ENCODE data around the gene CMYA5.

CMYA5 gene

DNA sequence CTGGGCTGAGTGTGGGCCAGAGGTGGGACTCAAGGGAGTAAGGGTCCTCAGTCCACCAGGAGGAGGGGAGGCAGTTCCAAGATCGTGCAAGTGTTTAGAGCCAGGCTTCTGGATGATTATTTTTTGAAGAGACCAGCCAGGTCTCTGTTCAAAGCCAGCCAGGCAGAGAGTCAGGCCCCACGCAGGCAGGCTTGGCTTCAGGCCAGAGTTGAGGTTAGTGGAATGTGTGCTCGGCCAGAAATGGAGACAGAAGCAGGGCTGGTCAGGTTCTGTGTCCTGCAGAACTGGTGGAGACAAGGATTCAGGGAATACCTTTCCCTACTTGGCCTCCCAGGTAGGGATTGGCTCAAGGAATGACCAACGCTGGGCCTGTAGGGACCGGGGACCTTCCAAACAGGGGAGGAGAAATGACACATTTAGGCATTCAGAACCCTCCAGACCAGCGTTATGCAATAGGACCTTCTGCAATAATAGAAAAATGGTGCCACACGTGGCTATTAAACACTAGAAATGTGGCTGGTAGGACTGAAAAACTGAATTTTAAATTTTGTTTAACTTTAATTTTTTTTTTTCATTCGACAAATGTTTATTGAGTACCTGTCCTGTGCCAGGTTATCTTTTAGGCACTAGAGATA lies 106.2 kb downstream of the CMYA5 start:
- H3K79me2 ChIP-seq (ENCODE audit: insufficient read depth, low read depth), result no peaks in the 10 kb centered on the region
- no peaks in the 10 kb centered on the region for H3K4me1 ChIP-seq (ENCODE audit: low read depth, poor library complexity, severe bottlenecking)
- TF ChIP-seq CTCF (conservative IDR thresholded peaks at IDR 0.05; ENCODE audit: low read depth, low read length), result no peak
- no peaks in the 10 kb centered on the region for H3K36me3 ChIP-seq (ENCODE audit: insufficient read depth)
- H3K27me3 ChIP-seq (ENCODE audit: insufficient read depth, low read depth), result no peaks in the 10 kb centered on the region
- H2AFZ ChIP-seq (ENCODE audit: low read depth), result no peak overlapping the region
- no peaks in the 10 kb centered on the region for H4K20me1 ChIP-seq (ENCODE audit: insufficient read depth)
- H3K4me3 ChIP-seq (IDR thresholded peaks at IDR 0.05; ENCODE audit: insufficient read depth, low read depth, low read length), result no peak overlapping the region
- H3K9ac ChIP-seq, result no peak overlapping the region
- no peak overlapping the region for H3K27ac ChIP-seq
- H3K4me2 ChIP-seq, result no peak overlapping the region

GRCh38 chr5:79798893-79799590 lies 109.4 kb downstream of the CMYA5 start:
- Histone ChIP-seq H3K4me2 (no peak overlapping the region), H3K27ac (no peak overlapping the region), H3K27me3 (ENCODE audit: insufficient read depth, low read depth) (no peaks in the 10 kb centered on the region), H3K36me3 (ENCODE audit: insufficient read depth) (no peaks in the 10 kb centered on the region), H4K20me1 (ENCODE audit: insufficient read depth) (no peaks in the 10 kb centered on the region), H3K79me2 (ENCODE audit: insufficient read depth, low read depth) (no peaks in the 10 kb centered on the region), H2AFZ (ENCODE audit: low read depth) (no peak overlapping the region), H3K9ac (no peak overlapping the region), H3K4me3 (IDR thresholded peaks at IDR 0.05; ENCODE audit: insufficient read depth, low read depth, low read length) (no peak overlapping the region), H3K4me1 (ENCODE audit: low read depth, poor library complexity, severe bottlenecking) (no peaks in the 10 kb centered on the region)
- TF ChIP-seq CTCF (conservative IDR thresholded peaks at IDR 0.05; ENCODE audit: low read depth, low read length), result no peak

DNA sequence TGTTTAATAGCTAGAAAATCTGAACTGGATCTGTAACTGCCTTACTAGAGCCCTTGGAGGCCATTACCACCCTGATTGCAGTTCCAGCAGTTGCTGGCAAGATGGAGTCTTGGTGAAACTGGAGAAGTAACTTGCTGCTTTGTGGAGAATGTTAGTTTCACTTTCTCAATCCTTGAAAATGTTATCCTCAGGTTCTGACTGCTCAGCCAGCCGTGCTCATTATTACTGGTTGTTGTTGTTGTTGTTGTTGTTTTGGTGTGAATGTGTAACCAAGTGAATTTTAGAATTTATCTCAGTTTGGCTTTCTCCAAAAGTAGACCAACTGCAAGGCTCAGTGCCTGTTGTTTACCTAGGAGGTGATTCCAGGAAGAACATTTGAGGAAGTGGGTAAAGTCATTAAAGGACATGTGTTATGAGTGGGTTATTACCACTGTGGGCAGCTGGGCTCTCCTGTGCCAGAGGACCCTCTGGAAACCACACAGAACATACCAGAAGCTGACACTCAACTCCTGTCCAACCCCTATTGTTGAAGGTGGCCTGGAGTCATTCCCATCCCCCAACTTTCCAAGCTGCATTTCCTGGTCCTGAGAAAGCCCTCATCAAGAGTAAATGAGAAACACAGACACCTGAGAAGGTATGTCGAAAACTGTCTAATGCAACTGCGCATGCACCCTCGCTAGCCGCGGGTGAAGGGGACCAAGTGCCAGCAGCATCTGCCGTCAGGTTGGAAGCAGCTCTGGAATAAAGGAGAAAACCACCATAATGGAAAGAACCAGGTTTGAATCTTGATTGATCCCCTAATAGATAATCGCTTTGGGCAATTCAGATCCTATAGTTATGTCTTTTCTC lies 111.6 kb downstream of the CMYA5 start:
- no peak overlapping the region for H3K4me3 ChIP-seq (IDR thresholded peaks at IDR 0.05; ENCODE audit: insufficient read depth, low read depth, low read length)
- H2AFZ ChIP-seq (ENCODE audit: low read depth), result peak overlapping the region; percentile 8
- no peaks in the 10 kb centered on the region for H3K4me1 ChIP-seq (ENCODE audit: low read depth, poor library complexity, severe bottlenecking)
- H4K20me1 ChIP-seq (ENCODE audit: insufficient read depth), result no peaks in the 10 kb centered on the region
- H3K9ac ChIP-seq, result no peak overlapping the region
- TF ChIP-seq CTCF (conservative IDR thresholded peaks at IDR 0.05; ENCODE audit: low read depth, low read length), result no peak
- H3K27ac ChIP-seq, result no peak overlapping the region
- H3K79me2 ChIP-seq (ENCODE audit: insufficient read depth, low read depth), result no peaks in the 10 kb centered on the region
- H3K36me3 ChIP-seq (ENCODE audit: insufficient read depth), result no peaks in the 10 kb centered on the region
- H3K4me2 ChIP-seq, result no peak overlapping the region
- no peaks in the 10 kb centered on the region for H3K27me3 ChIP-seq (ENCODE audit: insufficient read depth, low read depth)

DNA sequence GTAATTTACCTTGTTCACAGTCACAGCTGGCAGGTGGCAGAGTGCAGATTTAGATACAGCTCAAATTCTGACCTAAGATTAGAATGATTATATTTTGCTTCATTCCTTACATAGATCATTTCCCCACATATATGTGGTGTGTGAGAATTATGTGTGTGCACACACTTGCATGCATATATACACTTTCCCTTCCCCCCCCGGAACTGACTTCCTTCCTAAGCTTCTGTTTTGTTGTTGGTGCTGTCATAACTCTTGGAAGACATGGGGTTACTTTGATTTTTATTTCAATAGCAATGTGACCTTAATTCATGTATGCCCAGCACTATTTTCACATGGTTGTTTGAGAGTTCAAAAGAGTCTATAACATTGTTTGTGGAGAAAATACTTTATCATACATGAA lies 112.8 kb downstream of the CMYA5 start:
- Histone ChIP-seq H4K20me1 (ENCODE audit: insufficient read depth) (no peaks in the 10 kb centered on the region), H3K79me2 (ENCODE audit: insufficient read depth, low read depth) (no peaks in the 10 kb centered on the region), H3K36me3 (ENCODE audit: insufficient read depth) (no peaks in the 10 kb centered on the region), H2AFZ (ENCODE audit: low read depth) (no peak overlapping the region), H3K4me2 (no peak overlapping the region), H3K4me3 (IDR thresholded peaks at IDR 0.05; ENCODE audit: insufficient read depth, low read depth, low read length) (no peak overlapping the region), H3K27ac (no peak overlapping the region), H3K9ac (no peak overlapping the region), H3K4me1 (ENCODE audit: low read depth, poor library complexity, severe bottlenecking) (no peaks in the 10 kb centered on the region), H3K27me3 (ENCODE audit: insufficient read depth, low read depth) (no peaks in the 10 kb centered on the region)
- no peak for TF ChIP-seq CTCF (conservative IDR thresholded peaks at IDR 0.05; ENCODE audit: low read depth, low read length)

Data from KMS-11 (cell line).